Neural crest cell (in vitro differentiated cells): Measurements from ENCODE around the gene DACH1. TPM values are rescaled to one million over a fixed set of nuclear protein-coding genes. Genes with fewer than 3 reads are reported as not detected.

ENCODE experiments used
- DNase-seq: peaks from one replicate; pipeline ENCODE4 v3.0.0; 2021; ENCODE audit warnings: low read depth, mixed read lengths, low spot score
- H3K27ac Mint-ChIP-seq: one replicate; pipeline ENCODE4 v1.8.0; 2021; ENCODE audit warnings: mild to moderate bottlenecking, mixed read lengths; ENCODE audit not compliant: unreplicated experiment
- H3K27me3 Mint-ChIP-seq: 2 replicates; pipeline ENCODE4 v1.8.0; 2021; ENCODE audit warnings: low read depth, mild to moderate bottlenecking, mixed read lengths
- H3K36me3 Mint-ChIP-seq: 2 replicates; pipeline ENCODE4 v1.8.0; 2021; ENCODE audit warnings: low read depth, mild to moderate bottlenecking, mixed read lengths
- H3K4me1 Mint-ChIP-seq: 2 replicates; pipeline ENCODE4 v1.8.0; 2021; ENCODE audit warnings: mixed read lengths
- H3K4me3 Mint-ChIP-seq: one replicate; pipeline ENCODE4 v1.8.0; 2021; ENCODE audit warnings: mild to moderate bottlenecking, mixed read lengths
- H3K9me3 Mint-ChIP-seq: 2 replicates; pipeline ENCODE4 v1.8.0; 2021; ENCODE audit warnings: mixed read lengths
- total RNA-seq: library from RNA; stranded (reverse); gene quantifications from 2 replicates; pipeline ENCODE4 v1.2.1, GENCODE V29; 2021
- TF ChIP-seq, protein P1 (sequence below): fragments of 200-600 bp; sonication (generic); conservative IDR thresholded peaks from 2 replicates; pipeline ENCODE4 v1.5.0; 2021; ENCODE audit warnings: antibody characterized with exemption, mild to moderate bottlenecking

Gene DACH1
- total RNA-seq, 1 donor from 2014 or later, result 23.7 TPM

DNA sequence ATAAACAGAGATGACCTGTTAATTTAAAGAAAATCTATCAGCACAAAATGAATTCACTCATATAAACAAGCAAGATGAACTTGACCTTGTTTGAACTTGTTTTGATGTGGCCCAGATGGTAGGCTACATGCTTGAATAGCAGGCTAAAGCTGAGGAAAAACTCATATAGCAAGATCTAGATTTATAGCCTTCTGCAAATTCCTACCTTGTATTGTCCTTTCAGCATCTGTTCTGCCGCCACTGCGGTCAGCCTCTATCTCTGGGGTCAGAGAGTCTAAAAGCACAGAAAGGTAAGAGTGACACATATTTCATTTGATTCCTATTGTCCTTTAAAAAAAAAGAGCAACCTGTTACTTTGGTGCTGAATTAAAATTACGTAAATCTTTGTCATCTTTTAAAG is 392.1 kb downstream of the DACH1 start:
- DNase-seq, result no peak
- peaks cover 23% of the 10 kb centered on the region for H3K36me3 Mint-ChIP-seq
- H3K9me3 Mint-ChIP-seq, result peaks cover 9% of the 10 kb centered on the region
- H3K4me1 Mint-ChIP-seq, result peaks cover 9% of the 10 kb centered on the region
- H3K4me3 Mint-ChIP-seq, result no peak overlapping the region
- TF ChIP-seq, protein P1, sequence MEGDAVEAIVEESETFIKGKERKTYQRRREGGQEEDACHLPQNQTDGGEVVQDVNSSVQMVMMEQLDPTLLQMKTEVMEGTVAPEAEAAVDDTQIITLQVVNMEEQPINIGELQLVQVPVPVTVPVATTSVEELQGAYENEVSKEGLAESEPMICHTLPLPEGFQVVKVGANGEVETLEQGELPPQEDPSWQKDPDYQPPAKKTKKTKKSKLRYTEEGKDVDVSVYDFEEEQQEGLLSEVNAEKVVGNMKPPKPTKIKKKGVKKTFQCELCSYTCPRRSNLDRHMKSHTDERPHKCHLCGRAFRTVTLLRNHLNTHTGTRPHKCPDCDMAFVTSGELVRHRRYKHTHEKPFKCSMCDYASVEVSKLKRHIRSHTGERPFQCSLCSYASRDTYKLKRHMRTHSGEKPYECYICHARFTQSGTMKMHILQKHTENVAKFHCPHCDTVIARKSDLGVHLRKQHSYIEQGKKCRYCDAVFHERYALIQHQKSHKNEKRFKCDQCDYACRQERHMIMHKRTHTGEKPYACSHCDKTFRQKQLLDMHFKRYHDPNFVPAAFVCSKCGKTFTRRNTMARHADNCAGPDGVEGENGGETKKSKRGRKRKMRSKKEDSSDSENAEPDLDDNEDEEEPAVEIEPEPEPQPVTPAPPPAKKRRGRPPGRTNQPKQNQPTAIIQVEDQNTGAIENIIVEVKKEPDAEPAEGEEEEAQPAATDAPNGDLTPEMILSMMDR, result no peak
- H3K27me3 Mint-ChIP-seq, result no peaks in the 10 kb centered on the region
- no peak overlapping the region for H3K27ac Mint-ChIP-seq

DNA sequence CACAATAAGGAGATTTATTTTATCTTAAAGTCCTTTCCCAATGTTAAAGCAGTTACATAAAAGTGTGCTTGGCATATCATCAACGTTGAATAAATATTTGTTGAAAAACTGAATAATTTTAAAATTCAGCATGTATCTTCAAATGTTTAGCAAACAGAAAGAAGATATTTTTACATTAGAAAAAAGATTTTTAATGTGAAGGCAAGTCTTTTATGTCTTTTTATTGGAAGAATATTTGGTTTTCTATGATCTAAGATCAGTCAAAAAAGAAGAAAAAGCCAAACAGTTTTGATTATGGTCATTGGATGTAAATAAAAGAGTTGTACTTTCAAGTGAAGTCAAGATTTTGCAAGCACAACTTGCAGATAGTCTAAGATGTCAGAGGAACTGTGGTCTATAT is 397.4 kb downstream of the DACH1 start:
- DNase-seq, result no peak
- H3K27ac Mint-ChIP-seq, result no peak overlapping the region
- no peaks in the 10 kb centered on the region for H3K27me3 Mint-ChIP-seq
- no peaks in the 10 kb centered on the region for H3K4me1 Mint-ChIP-seq
- TF ChIP-seq, protein P1, result no peak
- H3K9me3 Mint-ChIP-seq, result peaks cover 6% of the 10 kb centered on the region
- H3K36me3 Mint-ChIP-seq, result peaks cover 9% of the 10 kb centered on the region
- H3K4me3 Mint-ChIP-seq, result no peak overlapping the region

DNA sequence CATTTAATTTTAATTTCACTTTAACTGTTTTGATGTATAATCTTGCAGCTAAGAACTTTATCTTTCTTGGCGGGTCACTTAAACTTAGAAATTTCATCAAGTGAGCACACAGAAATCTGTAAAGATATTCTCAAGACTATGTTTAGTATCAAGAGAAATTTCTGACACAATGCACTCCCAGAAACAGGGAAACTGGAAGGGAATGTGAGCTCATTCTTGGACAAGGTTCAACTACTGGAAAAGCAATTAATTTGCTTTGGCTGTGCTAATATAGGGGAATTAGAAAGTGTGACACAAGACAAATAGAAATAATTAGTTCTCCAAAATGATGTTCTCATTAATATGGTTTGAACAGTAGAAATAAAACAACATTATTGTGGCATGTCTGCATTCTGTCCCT is 402.3 kb downstream of the DACH1 start:
- Mint-ChIP-seq H3K36me3 (no peaks in the 10 kb centered on the region), H3K27ac (no peak overlapping the region)
- TF ChIP-seq, protein P1, result no peak

DNA sequence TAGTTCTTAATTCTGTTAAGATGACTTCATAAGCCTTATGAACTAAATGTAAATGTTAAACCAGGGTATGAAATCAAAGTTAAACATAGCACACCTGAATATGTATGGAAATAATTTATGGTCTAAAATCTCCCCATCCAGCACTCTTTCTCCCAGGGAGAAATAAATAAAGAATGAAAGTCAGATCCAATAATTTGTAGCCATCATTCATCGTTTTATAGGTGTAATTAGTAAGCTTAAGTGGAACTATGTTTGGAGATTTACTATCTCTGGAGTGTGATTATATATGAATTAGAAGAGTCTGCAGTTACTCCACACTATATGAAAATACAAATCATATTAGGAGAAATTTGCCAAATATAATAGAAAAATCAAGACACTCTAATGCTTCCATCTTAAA is 405.1 kb downstream of the DACH1 start:
- H3K36me3 Mint-ChIP-seq, result no peaks in the 10 kb centered on the region
- DNase-seq, result no peak
- H3K27me3 Mint-ChIP-seq, result no peaks in the 10 kb centered on the region
- no peak overlapping the region for H3K4me3 Mint-ChIP-seq
- no peaks in the 10 kb centered on the region for H3K4me1 Mint-ChIP-seq
- no peaks in the 10 kb centered on the region for H3K9me3 Mint-ChIP-seq
- no peak overlapping the region for H3K27ac Mint-ChIP-seq
- TF ChIP-seq, protein P1, result no peak

More for the DNA sequence above, 402.3 kb downstream of the DACH1 start:
- no peak overlapping the region for H3K4me3 Mint-ChIP-seq
- H3K9me3 Mint-ChIP-seq, result no peaks in the 10 kb centered on the region
- DNase-seq, result no peak
- H3K4me1 Mint-ChIP-seq, result no peaks in the 10 kb centered on the region
- H3K27me3 Mint-ChIP-seq, result no peaks in the 10 kb centered on the region

DNA sequence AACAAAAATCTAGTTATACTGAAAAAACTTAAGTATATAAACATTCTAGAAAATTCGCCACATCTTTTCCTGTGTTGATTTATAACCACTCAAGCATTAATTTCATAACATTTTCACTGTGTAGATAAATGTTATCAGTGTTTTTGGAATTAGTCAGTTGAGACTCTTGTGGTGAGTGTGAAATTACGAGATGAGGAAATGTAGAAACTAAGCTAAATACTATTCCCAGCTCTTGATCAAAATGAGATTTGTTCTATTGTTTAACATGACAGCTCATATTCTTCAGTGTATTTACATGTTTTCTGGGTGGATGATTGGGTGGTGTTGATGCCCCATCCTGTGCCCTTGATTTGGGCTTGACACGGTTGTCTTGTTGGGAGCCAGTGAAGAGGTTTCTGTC is 406.8 kb downstream of the DACH1 start:
- Mint-ChIP-seq H3K36me3 (no peaks in the 10 kb centered on the region), H3K27me3 (no peaks in the 10 kb centered on the region), H3K27ac (no peak overlapping the region), H3K4me1 (no peaks in the 10 kb centered on the region), H3K9me3 (no peaks in the 10 kb centered on the region), H3K4me3 (no peak overlapping the region)
- TF ChIP-seq, protein P1, result no peak
- DNase-seq, result no peak

DNA sequence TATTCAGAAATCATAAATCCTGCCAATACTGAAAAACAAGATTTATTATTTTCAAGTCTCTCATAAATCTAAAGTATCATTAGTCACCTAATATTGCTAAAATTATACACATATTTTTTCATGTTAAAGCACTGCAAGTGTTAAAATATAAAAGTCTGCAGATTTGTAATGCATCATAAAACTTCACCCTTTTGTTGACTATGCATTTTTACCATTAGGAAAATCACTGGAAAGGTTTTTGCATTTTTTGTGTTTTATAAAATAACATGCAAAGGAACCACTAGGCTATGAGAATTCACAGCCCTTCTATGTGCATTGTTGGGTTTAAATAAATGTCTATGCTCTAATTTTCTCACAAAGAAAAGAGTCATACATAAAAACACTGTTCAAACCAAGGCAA is 407.3 kb downstream of the DACH1 start:
- no peak overlapping the region for H3K4me3 Mint-ChIP-seq
- no peak overlapping the region for H3K27ac Mint-ChIP-seq
- DNase-seq, result no peak
- no peaks in the 10 kb centered on the region for H3K36me3 Mint-ChIP-seq
- H3K4me1 Mint-ChIP-seq, result no peaks in the 10 kb centered on the region
- H3K27me3 Mint-ChIP-seq, result no peaks in the 10 kb centered on the region
- no peaks in the 10 kb centered on the region for H3K9me3 Mint-ChIP-seq
- TF ChIP-seq, protein P1, result no peak
